Thyroid gland (tissue), 4 donors: ENCODE measurements around the gene GLT1D1.

Experiments used
- POLR2A ChIP-seq, 2 donors: fragments of 450-650 bp; IDR thresholded peaks; one replicate each; pipeline ENCODE4 v1.6.1; 2017; ENCODE audit warnings: antibody characterized with exemption in 2 of 2, mild to moderate bottlenecking in 2 of 2, moderate library complexity in 1 of 2
- TF ChIP-seq, protein P1 (sequence below), 6 experiments: fragments of 200-600 bp in 3 of 6; fragments of 450-650 bp in 3 of 6; sonication (generic) in 3 of 6; IDR thresholded peaks; one replicate each; pipeline ENCODE4 v1.5.1; 2016 to 2019; ENCODE audit warnings: antibody characterized with exemption in 6 of 6, mild to moderate bottlenecking in 2 of 6, inconsistent platforms in 1 of 6, moderate library complexity in 1 of 6

GRCh38 chr12:128980623-128981022, 127.3 kb downstream of the GLT1D1 start:
- TF ChIP-seq, protein P1, sequence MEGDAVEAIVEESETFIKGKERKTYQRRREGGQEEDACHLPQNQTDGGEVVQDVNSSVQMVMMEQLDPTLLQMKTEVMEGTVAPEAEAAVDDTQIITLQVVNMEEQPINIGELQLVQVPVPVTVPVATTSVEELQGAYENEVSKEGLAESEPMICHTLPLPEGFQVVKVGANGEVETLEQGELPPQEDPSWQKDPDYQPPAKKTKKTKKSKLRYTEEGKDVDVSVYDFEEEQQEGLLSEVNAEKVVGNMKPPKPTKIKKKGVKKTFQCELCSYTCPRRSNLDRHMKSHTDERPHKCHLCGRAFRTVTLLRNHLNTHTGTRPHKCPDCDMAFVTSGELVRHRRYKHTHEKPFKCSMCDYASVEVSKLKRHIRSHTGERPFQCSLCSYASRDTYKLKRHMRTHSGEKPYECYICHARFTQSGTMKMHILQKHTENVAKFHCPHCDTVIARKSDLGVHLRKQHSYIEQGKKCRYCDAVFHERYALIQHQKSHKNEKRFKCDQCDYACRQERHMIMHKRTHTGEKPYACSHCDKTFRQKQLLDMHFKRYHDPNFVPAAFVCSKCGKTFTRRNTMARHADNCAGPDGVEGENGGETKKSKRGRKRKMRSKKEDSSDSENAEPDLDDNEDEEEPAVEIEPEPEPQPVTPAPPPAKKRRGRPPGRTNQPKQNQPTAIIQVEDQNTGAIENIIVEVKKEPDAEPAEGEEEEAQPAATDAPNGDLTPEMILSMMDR (IDR thresholded peaks at IDR 0.05), result no peak
- TF ChIP-seq POLR2A (IDR thresholded peaks at IDR 0.05), result no peak
